ENCODE results near the gene PSMD1. TPM values are rescaled to one million over a fixed set of nuclear protein-coding genes. Genes with fewer than 3 reads are reported as not detected.

Gene PSMD1
- total RNA-seq, 3 donors from 2014 or later, result 227 to 261 (median 251) TPM

- ATAC-seq (no peak), DNase-seq (no peak)
- Mint-ChIP-seq H3K9me3 (no peaks in the 10 kb centered on the region), H3K4me1 (ENCODE audit: low read depth) (no peaks in the 10 kb centered on the region), H3K27me3 (ENCODE audit: low read depth) (peaks cover 16% of the 10 kb centered on the region), H3K36me3 (ENCODE audit: insufficient read depth) (no peaks in the 10 kb centered on the region), H3K4me3 (no peak overlapping the region)
Observed at GRCh38 chr2:231028889-231029288, 27.8 kb upstream of the PSMD1 start.

- Mint-ChIP-seq H3K9me3 (no peaks in the 10 kb centered on the region), H3K4me1 (ENCODE audit: low read depth) (no peaks in the 10 kb centered on the region)
Observed at GRCh38 chr2:231029563-231029962, 27.1 kb upstream of the PSMD1 start.

GRCh38 chr2:231030725-231031124 is 25.9 kb upstream of the PSMD1 start:
- H3K4me3 Mint-ChIP-seq, result no peak overlapping the region
- H3K9me3 Mint-ChIP-seq, result no peaks in the 10 kb centered on the region
- ATAC-seq (no peak), DNase-seq (no peak)
- no peaks in the 10 kb centered on the region for H3K4me1 Mint-ChIP-seq (ENCODE audit: low read depth)
- H3K27me3 Mint-ChIP-seq (ENCODE audit: low read depth), result peaks cover 25% of the 10 kb centered on the region
- no peaks in the 10 kb centered on the region for H3K36me3 Mint-ChIP-seq (ENCODE audit: insufficient read depth)

More at GRCh38 chr2:231029563-231029962, 27.1 kb upstream of the PSMD1 start:
- DNase-seq (no peak), ATAC-seq (no peak)
- Mint-ChIP-seq H3K4me3 (no peak overlapping the region), H3K27me3 (ENCODE audit: low read depth) (peaks cover 19% of the 10 kb centered on the region), H3K36me3 (ENCODE audit: insufficient read depth) (no peaks in the 10 kb centered on the region)

GRCh38 chr2:231032575-231033140 is 24.0 kb upstream of the PSMD1 start:
- no peak overlapping the region for H3K4me3 Mint-ChIP-seq
- H3K27me3 Mint-ChIP-seq (ENCODE audit: low read depth), result peaks cover 38% of the 10 kb centered on the region

GRCh38 chr2:231033147-231034132 is 23.2 kb upstream of the PSMD1 start:
- Mint-ChIP-seq H3K4me3 (no peak overlapping the region), H3K4me1 (ENCODE audit: low read depth) (no peaks in the 10 kb centered on the region), H3K9me3 (no peaks in the 10 kb centered on the region), H3K36me3 (ENCODE audit: insufficient read depth) (no peaks in the 10 kb centered on the region), H3K27me3 (ENCODE audit: low read depth) (peaks cover 42% of the 10 kb centered on the region)
- no peak for DNase-seq
- ATAC-seq, result no peak

More at GRCh38 chr2:231032575-231033140, 24.0 kb upstream of the PSMD1 start:
- no peaks in the 10 kb centered on the region for H3K36me3 Mint-ChIP-seq (ENCODE audit: insufficient read depth)
- H3K9me3 Mint-ChIP-seq, result no peaks in the 10 kb centered on the region
- DNase-seq, result no peak
- no peak for ATAC-seq
- no peaks in the 10 kb centered on the region for H3K4me1 Mint-ChIP-seq (ENCODE audit: low read depth)

GRCh38 chr2:231034291-231034882 is 22.3 kb upstream of the PSMD1 start:
- no peak for ATAC-seq
- H3K27me3 Mint-ChIP-seq (ENCODE audit: low read depth), result peaks cover 50% of the 10 kb centered on the region
- H3K4me1 Mint-ChIP-seq (ENCODE audit: low read depth), result no peaks in the 10 kb centered on the region
- no peaks in the 10 kb centered on the region for H3K36me3 Mint-ChIP-seq (ENCODE audit: insufficient read depth)
- no peak overlapping the region for H3K4me3 Mint-ChIP-seq
- DNase-seq, result no peak
- H3K9me3 Mint-ChIP-seq, result no peaks in the 10 kb centered on the region

GRCh38 chr2:231036131-231036530 is 20.5 kb upstream of the PSMD1 start:
- H3K9me3 Mint-ChIP-seq, result no peaks in the 10 kb centered on the region
- H3K4me1 Mint-ChIP-seq (ENCODE audit: low read depth), result no peaks in the 10 kb centered on the region
- no peaks in the 10 kb centered on the region for H3K36me3 Mint-ChIP-seq (ENCODE audit: insufficient read depth)
- DNase-seq, result no peak
- H3K4me3 Mint-ChIP-seq, result no peak overlapping the region
- no peak for ATAC-seq
- peaks cover 63% of the 10 kb centered on the region for H3K27me3 Mint-ChIP-seq (ENCODE audit: low read depth)

GRCh38 chr2:231036578-231037106 is 20.0 kb upstream of the PSMD1 start:
- H3K27me3 Mint-ChIP-seq (ENCODE audit: low read depth), result peaks cover 68% of the 10 kb centered on the region
- ATAC-seq (no peak), DNase-seq (no peak)
- no peaks in the 10 kb centered on the region for H3K9me3 Mint-ChIP-seq
- no peak overlapping the region for H3K4me3 Mint-ChIP-seq
- H3K36me3 Mint-ChIP-seq (ENCODE audit: insufficient read depth), result no peaks in the 10 kb centered on the region
- H3K4me1 Mint-ChIP-seq (ENCODE audit: low read depth), result no peaks in the 10 kb centered on the region

GRCh38 chr2:231037202-231037730 is 19.4 kb upstream of the PSMD1 start, which contains the start of gene C2orf72:
C2orf72 (plus strand) TSS chr2:231037523; CDS start chr2:231037566, 43 bp downstream.
- Mint-ChIP-seq H3K4me3 (peak within 1 kb of the TSS; percentile 67), H3K9me3 (no peaks in the 10 kb centered on the region), H3K36me3 (ENCODE audit: insufficient read depth) (no peaks in the 10 kb centered on the region), H3K27me3 (ENCODE audit: low read depth) (peaks cover 70% of the 10 kb centered on the region), H3K4me1 (ENCODE audit: low read depth) (no peaks in the 10 kb centered on the region)
- DNase-seq (no peak), ATAC-seq (peak; percentile 50 to 54)

GRCh38 chr2:231037731-231038482 is 18.8 kb upstream of the PSMD1 start:
- ATAC-seq (peak; percentile 44 to 62), DNase-seq (no peak)
- H3K36me3 Mint-ChIP-seq (ENCODE audit: insufficient read depth), result no peaks in the 10 kb centered on the region
- no peaks in the 10 kb centered on the region for H3K4me1 Mint-ChIP-seq (ENCODE audit: low read depth)
- H3K9me3 Mint-ChIP-seq, result no peaks in the 10 kb centered on the region
- no peak overlapping the region for H3K4me3 Mint-ChIP-seq
- H3K27me3 Mint-ChIP-seq (ENCODE audit: low read depth), result peaks cover 63% of the 10 kb centered on the region

GRCh38 chr2:231038483-231039293 is 18.0 kb upstream of the PSMD1 start:
- DNase-seq (no peak), ATAC-seq (no peak)
- Mint-ChIP-seq H3K36me3 (ENCODE audit: insufficient read depth) (no peaks in the 10 kb centered on the region), H3K9me3 (no peaks in the 10 kb centered on the region), H3K4me1 (ENCODE audit: low read depth) (no peaks in the 10 kb centered on the region), H3K27me3 (ENCODE audit: low read depth) (peaks cover 61% of the 10 kb centered on the region), H3K4me3 (peak overlapping the region; percentile 67)

- peaks cover 60% of the 10 kb centered on the region for H3K27me3 Mint-ChIP-seq (ENCODE audit: low read depth)
- no peaks in the 10 kb centered on the region for H3K9me3 Mint-ChIP-seq
- no peak for DNase-seq
- H3K4me3 Mint-ChIP-seq, result no peak overlapping the region
- ATAC-seq, result no peak
- no peaks in the 10 kb centered on the region for H3K36me3 Mint-ChIP-seq (ENCODE audit: insufficient read depth)
- H3K4me1 Mint-ChIP-seq (ENCODE audit: low read depth), result no peaks in the 10 kb centered on the region
Observed at GRCh38 chr2:231039294-231039664, 17.4 kb upstream of the PSMD1 start.

- H3K9me3 Mint-ChIP-seq, result no peaks in the 10 kb centered on the region
- ATAC-seq (no peak), DNase-seq (no peak)
- peaks cover 58% of the 10 kb centered on the region for H3K27me3 Mint-ChIP-seq (ENCODE audit: low read depth)
- H3K36me3 Mint-ChIP-seq (ENCODE audit: insufficient read depth), result no peaks in the 10 kb centered on the region
- no peaks in the 10 kb centered on the region for H3K4me1 Mint-ChIP-seq (ENCODE audit: low read depth)
- no peak overlapping the region for H3K4me3 Mint-ChIP-seq
Observed at GRCh38 chr2:231039821-231040364, 16.8 kb upstream of the PSMD1 start.

All from activated T-cell treated with anti-CD3 and anti-CD28 coated beads, Interleukin-2, amount 50 U/mL, for 4 hours (primary cell).